Osteocyte (in vitro differentiated cells): ENCODE results near the gene DMRT3. TPM values are rescaled to one million over a fixed set of nuclear protein-coding genes. Genes with fewer than 3 reads are reported as not detected.

ENCODE experiments used
- DNase-seq: peaks from one replicate; pipeline ENCODE4 v3.0.0; 2021; ENCODE audit warnings: mixed read lengths; ENCODE audit not compliant: unreplicated experiment; ENCODE audit errors: extremely low spot score
- H3K27ac Mint-ChIP-seq: one replicate; pipeline ENCODE4 v1.8.0; 2021; ENCODE audit warnings: mild to moderate bottlenecking, mixed read lengths; ENCODE audit not compliant: unreplicated experiment
- H3K27me3 Mint-ChIP-seq: one replicate; pipeline ENCODE4 v1.8.0; 2021; ENCODE audit warnings: mixed read lengths; ENCODE audit not compliant: unreplicated experiment
- H3K36me3 Mint-ChIP-seq: one replicate; pipeline ENCODE4 v1.8.0; 2021; ENCODE audit warnings: mixed read lengths; ENCODE audit not compliant: unreplicated experiment
- H3K4me1 Mint-ChIP-seq: one replicate; pipeline ENCODE4 v1.8.0; 2021; ENCODE audit warnings: mixed read lengths; ENCODE audit not compliant: unreplicated experiment
- H3K4me3 Mint-ChIP-seq: one replicate; pipeline ENCODE4 v1.8.0; 2021; ENCODE audit warnings: mild to moderate bottlenecking, moderate library complexity, mixed read lengths; ENCODE audit not compliant: unreplicated experiment
- H3K9me3 Mint-ChIP-seq: one replicate; pipeline ENCODE4 v1.8.0; 2021; ENCODE audit warnings: mixed read lengths; ENCODE audit not compliant: unreplicated experiment
- total RNA-seq: library from RNA; stranded (reverse); gene quantifications from 2 replicates; pipeline ENCODE4 v1.2.1, GENCODE V29; 2021
- TF ChIP-seq, protein P1 (sequence below): fragments of 200-600 bp; sonication (generic); IDR thresholded peaks from 2 replicates; pipeline ENCODE4 v1.5.0; 2021; ENCODE audit warnings: antibody characterized with exemption, mild to moderate bottlenecking, moderate library complexity

Gene DMRT3
- total RNA-seq, 1 donor from 2014 or later: not detected

DNA sequence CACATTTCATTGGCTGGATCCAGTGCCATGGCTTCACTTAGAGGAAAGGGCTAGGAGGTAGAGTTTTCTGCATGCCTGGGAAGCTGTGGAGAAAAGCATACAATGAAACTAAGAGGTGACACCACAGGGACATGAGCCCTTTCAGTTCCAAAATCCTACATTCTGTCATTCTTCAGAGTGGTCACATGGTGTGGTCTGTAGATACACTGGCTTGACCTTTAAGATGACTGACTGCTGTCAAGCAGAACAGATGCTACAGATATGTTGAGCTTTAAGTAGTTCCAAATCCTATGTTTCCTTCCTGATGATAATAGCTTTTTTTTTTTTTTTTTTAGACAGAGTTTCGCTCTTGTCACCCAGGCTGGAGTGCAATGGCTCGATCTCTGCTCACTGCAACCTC, 26.2 kb downstream of the DMRT3 start:
- H3K9me3 Mint-ChIP-seq: no peaks in the 10 kb centered on the region
- H3K36me3 Mint-ChIP-seq: no peaks in the 10 kb centered on the region
- no peak for DNase-seq
- H3K27ac Mint-ChIP-seq: no peak overlapping the region
- TF ChIP-seq, protein P1, sequence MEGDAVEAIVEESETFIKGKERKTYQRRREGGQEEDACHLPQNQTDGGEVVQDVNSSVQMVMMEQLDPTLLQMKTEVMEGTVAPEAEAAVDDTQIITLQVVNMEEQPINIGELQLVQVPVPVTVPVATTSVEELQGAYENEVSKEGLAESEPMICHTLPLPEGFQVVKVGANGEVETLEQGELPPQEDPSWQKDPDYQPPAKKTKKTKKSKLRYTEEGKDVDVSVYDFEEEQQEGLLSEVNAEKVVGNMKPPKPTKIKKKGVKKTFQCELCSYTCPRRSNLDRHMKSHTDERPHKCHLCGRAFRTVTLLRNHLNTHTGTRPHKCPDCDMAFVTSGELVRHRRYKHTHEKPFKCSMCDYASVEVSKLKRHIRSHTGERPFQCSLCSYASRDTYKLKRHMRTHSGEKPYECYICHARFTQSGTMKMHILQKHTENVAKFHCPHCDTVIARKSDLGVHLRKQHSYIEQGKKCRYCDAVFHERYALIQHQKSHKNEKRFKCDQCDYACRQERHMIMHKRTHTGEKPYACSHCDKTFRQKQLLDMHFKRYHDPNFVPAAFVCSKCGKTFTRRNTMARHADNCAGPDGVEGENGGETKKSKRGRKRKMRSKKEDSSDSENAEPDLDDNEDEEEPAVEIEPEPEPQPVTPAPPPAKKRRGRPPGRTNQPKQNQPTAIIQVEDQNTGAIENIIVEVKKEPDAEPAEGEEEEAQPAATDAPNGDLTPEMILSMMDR: no peak
- no peaks in the 10 kb centered on the region for H3K4me1 Mint-ChIP-seq
- H3K4me3 Mint-ChIP-seq: no peak overlapping the region
- no peaks in the 10 kb centered on the region for H3K27me3 Mint-ChIP-seq

DNA sequence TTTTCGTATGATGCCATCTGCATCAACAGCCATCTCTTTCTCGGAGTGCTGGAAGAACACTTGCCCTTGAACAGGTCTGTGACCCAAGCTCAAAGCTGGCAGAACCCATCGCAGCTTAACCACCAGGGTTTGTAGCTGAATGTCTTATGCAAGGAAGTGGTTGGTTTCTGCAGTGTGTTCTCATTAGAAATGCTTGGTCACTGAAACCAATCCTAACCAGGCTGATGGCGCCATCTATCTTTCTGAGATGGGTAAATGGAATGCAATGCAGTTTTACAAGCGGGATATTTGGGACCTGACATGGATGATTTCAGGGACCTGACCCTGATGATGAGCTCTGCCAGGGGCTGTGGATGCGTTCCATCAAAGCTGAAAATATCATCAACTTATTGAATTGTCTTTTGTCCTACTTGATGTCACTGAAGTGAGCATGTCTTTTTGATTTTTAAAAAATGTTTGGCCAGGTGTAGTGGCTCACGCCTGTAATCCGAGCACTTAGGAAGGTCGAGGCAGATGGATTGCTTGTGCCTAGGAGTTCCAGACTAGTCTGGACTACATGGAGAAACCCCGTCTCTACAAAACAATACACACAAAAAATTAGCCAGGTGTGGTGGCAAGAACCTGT, 28.7 kb downstream of the DMRT3 start:
- no peaks in the 10 kb centered on the region for H3K27me3 Mint-ChIP-seq
- H3K9me3 Mint-ChIP-seq: no peaks in the 10 kb centered on the region
- no peak overlapping the region for H3K27ac Mint-ChIP-seq
- no peaks in the 10 kb centered on the region for H3K4me1 Mint-ChIP-seq
- H3K4me3 Mint-ChIP-seq: no peak overlapping the region
- TF ChIP-seq, protein P1: peak; percentile 49
- H3K36me3 Mint-ChIP-seq: no peaks in the 10 kb centered on the region
- DNase-seq: no peak

DNA sequence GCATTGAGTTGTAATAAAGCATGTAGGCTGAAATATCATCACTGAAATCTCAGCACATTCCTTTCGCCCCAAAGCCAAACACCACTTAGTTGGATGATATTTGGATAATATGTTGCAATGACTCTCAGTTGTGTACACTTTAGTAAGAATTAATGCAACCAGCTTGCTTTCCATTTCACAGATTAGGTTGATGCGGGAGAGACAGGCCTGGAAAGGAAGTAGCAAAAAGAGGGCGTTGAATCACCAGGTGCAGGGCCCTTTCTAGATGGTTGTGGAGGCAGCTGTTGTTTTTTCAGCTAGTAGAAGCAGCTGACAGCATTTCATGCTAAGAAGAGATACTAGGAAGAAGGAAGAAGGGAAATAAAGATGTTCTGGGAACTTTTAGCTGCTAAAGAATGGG, 30.9 kb downstream of the DMRT3 start:
- H3K4me1 Mint-ChIP-seq: no peaks in the 10 kb centered on the region
- no peaks in the 10 kb centered on the region for H3K9me3 Mint-ChIP-seq
- H3K27me3 Mint-ChIP-seq: no peaks in the 10 kb centered on the region
- no peaks in the 10 kb centered on the region for H3K36me3 Mint-ChIP-seq
- no peak overlapping the region for H3K27ac Mint-ChIP-seq
- no peak overlapping the region for H3K4me3 Mint-ChIP-seq
- no peak for DNase-seq
- TF ChIP-seq, protein P1: no peak

DNA sequence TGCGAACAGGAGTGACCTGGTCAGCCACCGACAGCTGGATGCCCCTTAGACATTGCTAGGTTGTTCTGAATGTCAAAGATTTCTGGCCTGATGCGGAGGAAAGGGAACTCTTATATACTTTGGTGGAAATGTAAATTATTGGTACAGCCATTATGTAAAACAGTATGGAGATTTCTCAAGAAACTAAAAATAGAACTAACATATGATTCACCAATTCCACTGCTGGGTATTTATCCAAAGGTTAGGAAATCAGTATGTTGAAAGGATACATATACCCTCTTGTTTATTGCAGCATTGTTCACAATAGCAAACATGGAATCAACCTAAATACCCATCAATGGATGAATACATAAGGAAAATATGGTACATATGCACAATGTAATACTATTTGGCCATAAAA, 31.8 kb downstream of the DMRT3 start:
- Mint-ChIP-seq H3K9me3 (no peaks in the 10 kb centered on the region), H3K27me3 (no peaks in the 10 kb centered on the region), H3K36me3 (no peaks in the 10 kb centered on the region), H3K4me1 (no peaks in the 10 kb centered on the region), H3K4me3 (no peak overlapping the region), H3K27ac (no peak overlapping the region)
- TF ChIP-seq, protein P1: no peak
- peak; percentile 15 for DNase-seq

DNA sequence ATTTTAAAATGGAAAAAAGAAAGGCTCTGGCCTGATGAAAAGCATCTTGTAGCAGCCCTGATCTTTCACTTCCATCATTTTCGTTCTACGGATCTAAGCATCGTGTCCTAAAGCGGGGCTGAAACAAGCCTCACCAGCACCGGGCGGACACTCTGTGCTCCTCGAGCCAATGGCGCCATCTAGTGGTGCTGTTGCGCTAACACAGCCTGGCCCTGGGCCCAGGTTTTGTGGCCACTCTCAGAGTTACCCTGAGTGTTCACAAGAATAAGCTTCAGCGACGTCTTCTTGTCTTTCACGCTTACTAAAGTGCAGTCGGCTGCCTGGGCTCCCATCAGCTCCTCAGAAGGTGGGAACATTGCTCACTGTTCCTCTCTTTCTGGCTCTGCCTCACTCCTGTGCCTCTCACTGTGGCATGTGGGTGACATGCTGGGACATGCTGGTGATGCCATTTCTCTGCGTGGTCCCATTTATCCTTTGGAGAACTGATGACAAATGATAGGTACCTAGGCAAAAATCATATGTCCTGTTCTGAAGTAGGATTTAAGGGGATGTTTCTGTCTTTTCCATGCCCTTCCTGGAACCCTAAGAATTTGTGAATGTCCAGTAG, 32.7 kb downstream of the DMRT3 start:
- H3K27ac Mint-ChIP-seq: no peak overlapping the region

More for the DNA sequence above, 32.7 kb downstream of the DMRT3 start:
- Mint-ChIP-seq H3K4me1 (no peaks in the 10 kb centered on the region), H3K9me3 (no peaks in the 10 kb centered on the region), H3K4me3 (no peak overlapping the region), H3K27me3 (no peaks in the 10 kb centered on the region), H3K36me3 (no peaks in the 10 kb centered on the region)
- peak; percentile 92 for DNase-seq
- TF ChIP-seq, protein P1: peak; percentile 84
